H1 (cell line): ENCODE measurements around the gene MSL1. TPM values are rescaled to one million over a fixed set of nuclear protein-coding genes. Genes with fewer than 3 reads are reported as not detected.

ENCODE experiments used
- PHF8 ChIP-seq: fragments of 200-600 bp; sonication (generic); conservative IDR thresholded peaks from 2 replicates; pipeline ENCODE4 v1.7.1; 2012; ENCODE audit warnings: low read depth, mild to moderate bottlenecking, inconsistent platforms, low read length, moderate library complexity
- SIX5 ChIP-seq: IDR thresholded peaks from 2 replicates; pipeline ENCODE4 v1.6.1; 2011; ENCODE audit warnings: mild to moderate bottlenecking, low read depth, low read length
- SP1 ChIP-seq: IDR thresholded peaks from 2 replicates; pipeline ENCODE4 v1.6.1; 2011; ENCODE audit warnings: low read depth, low read length
- ZNF274 ChIP-seq: IDR thresholded peaks from 2 replicates; pipeline ENCODE4 v1.7.0; 2012; ENCODE audit warnings: low read length, borderline replicate concordance; ENCODE audit errors: extremely low read depth
- polyA plus RNA-seq, 7 experiments: library from polyadenylated mRNA; depleted of rRNA in 3 of 7; stranded (reverse) in 5 of 7; unstranded in 2 of 7; fragments of >200 nt in 5 of 7; fragments of 200-250 nt in 2 of 7; gene quantifications; 1 replicate in 5 of 7; 2 replicates in 1 of 7; 4 replicates in 1 of 7; pipeline versions ENCODE4 v1.2.1 to v1.2.3, GENCODE V29; 2011 to 2013; ENCODE audit warnings: missing spikeins in 2 of 7, mixed read lengths in 2 of 7
- total RNA-seq: library from RNA; stranded (reverse); fragmentation: NEBNext Ultra II Directional; extraction: Animal tissue kit (Norgen Biotek cat#: 25700); gene quantifications from 2 replicates; pipeline ENCODE4 v1.2.1, GENCODE V29; 2021

The MSL1 gene
- total and polyA plus RNA-seq, 2 of the 8 experiments (the other 6 are each of a cell fraction or from before 2014, with no cell fraction given), result 24.1 to 66.5 TPM

DNA sequence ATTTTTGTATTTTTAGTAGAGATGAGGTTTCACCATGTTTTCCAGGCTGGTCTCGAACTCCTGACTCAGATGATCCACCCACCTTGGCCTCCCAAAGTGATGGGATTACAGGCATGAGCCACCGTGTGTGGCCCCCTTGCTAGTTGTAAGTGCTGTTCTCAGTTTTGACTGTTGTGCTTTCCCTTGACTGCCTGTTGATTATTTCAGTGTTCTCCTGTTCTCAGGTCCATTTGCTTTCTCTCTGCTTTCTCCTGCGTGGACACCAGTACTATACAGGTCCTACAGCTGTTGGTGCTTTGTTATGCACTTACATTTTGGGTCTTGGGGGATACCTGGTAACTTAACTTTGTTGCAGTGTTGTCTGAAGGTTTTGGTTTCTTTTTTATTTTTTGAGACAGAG, 26.8 kb downstream of the MSL1 start (continued):
- no peak for TF ChIP-seq ZNF274
- no peak for TF ChIP-seq SIX5
- TF ChIP-seq SP1, result no peak
- no peak for TF ChIP-seq PHF8
